Measurements from ENCODE around the gene SLC30A1. TPM values are rescaled to one million over a fixed set of nuclear protein-coding genes. Genes with fewer than 3 reads are reported as not detected.
A peak's percentile ranks its signal among the peaks of the same experiment; 100 is the strongest.

Gene SLC30A1
- total and polyA plus RNA-seq, 2 of the 13 experiments (the other 11 are each of a cell fraction or from before 2014, with no cell fraction given), result 5.9 to 24.4 TPM

DNA sequence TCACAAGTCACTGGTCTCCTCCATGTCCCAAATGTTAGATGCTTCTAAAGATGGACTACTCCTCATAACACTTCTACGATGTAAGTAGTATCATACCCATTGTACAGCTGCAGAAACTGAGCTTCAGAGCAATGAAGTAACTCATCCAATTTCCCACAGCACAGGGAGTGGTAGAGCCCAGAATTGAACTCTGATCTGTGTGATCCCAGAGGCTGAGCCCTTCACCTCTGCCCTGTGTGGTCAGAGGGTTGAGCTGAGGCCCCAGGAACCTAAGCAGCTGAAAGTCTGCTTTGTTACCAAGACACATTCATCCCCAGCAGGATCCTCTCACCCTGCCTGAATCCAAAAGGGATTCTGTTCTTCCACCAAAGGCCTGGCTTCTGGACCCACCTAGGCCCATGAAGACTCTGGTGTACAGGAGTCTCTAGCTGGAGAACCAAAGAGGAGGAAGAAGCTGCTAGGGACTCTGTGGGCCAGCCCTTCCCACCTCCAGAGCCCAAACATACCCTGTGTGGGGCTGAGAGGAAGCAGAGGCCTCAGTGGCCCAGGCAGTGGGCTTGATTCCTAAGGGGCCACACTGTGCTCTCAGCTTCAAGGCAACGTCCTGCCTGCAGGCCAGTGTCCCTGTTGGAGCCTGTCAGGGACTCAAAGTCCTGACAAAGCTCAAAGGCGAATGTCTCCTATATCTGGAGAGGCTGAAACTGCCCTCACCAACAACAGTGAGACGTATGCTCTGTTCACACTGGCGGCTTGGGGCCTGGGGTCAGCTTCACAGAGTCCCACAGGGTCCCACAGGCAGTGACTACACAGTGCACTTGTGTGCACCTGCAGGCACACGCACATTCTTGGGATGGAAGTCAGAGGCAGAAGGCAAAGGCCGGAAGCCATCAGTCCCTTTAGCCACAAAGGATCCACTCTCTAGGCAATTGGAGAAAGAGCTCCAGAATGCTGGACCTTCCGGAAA lies 40.4 kb upstream of the SLC30A1 start (continued):
- TF ChIP-seq, protein P1, sequence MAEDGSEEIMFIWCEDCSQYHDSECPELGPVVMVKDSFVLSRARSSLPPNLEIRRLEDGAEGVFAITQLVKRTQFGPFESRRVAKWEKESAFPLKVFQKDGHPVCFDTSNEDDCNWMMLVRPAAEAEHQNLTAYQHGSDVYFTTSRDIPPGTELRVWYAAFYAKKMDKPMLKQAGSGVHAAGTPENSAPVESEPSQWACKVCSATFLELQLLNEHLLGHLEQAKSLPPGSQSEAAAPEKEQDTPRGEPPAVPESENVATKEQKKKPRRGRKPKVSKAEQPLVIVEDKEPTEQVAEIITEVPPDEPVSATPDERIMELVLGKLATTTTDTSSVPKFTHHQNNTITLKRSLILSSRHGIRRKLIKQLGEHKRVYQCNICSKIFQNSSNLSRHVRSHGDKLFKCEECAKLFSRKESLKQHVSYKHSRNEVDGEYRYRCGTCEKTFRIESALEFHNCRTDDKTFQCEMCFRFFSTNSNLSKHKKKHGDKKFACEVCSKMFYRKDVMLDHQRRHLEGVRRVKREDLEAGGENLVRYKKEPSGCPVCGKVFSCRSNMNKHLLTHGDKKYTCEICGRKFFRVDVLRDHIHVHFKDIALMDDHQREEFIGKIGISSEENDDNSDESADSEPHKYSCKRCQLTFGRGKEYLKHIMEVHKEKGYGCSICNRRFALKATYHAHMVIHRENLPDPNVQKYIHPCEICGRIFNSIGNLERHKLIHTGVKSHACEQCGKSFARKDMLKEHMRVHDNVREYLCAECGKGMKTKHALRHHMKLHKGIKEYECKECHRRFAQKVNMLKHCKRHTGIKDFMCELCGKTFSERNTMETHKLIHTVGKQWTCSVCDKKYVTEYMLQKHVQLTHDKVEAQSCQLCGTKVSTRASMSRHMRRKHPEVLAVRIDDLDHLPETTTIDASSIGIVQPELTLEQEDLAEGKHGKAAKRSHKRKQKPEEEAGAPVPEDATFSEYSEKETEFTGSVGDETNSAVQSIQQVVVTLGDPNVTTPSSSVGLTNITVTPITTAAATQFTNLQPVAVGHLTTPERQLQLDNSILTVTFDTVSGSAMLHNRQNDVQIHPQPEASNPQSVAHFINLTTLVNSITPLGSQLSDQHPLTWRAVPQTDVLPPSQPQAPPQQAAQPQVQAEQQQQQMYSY (CRISPR knock-in tag; IDR thresholded peaks at IDR 0.05), result no peak
- TF ChIP-seq ZNF460 (CRISPR knock-in tag; IDR thresholded peaks at IDR 0.05; ENCODE audit: borderline replicate concordance) (no peak), PCBP1 (IDR thresholded peaks at IDR 0.05; ENCODE audit: borderline replicate concordance, low read depth, low read length) (no peak), ATRX (CRISPR knock-in tag; IDR thresholded peaks at IDR 0.05; ENCODE audit: borderline replicate concordance) (no peak), ZNF207 (IDR thresholded peaks at IDR 0.05; ENCODE audit: borderline replicate concordance) (no peak), CENPX (CRISPR knock-in tag; IDR thresholded peaks at IDR 0.05) (no peak), ZNF577 (CRISPR knock-in tag; IDR thresholded peaks at IDR 0.05; ENCODE audit: borderline replicate concordance, low read depth) (no peak), JARID2 (CRISPR knock-in tag; IDR thresholded peaks at IDR 0.05; ENCODE audit: insufficient replicate concordance) (no peak), ELF4 (CRISPR knock-in tag; IDR thresholded peaks at IDR 0.05; ENCODE audit: borderline replicate concordance) (no peak), JUN (CRISPR knock-in tag; IDR thresholded peaks at IDR 0.05) (no peak), ZNF879 (CRISPR knock-in tag; IDR thresholded peaks at IDR 0.05) (no peak), RCOR2 (CRISPR knock-in tag; IDR thresholded peaks at IDR 0.05) (peak; percentile 100), RBAK (CRISPR knock-in tag; IDR thresholded peaks at IDR 0.05) (peak; percentile 95), MAFF (IDR thresholded peaks at IDR 0.05; ENCODE audit: low read depth, low read length) (no peak), AGO1 (IDR thresholded peaks at IDR 0.05; ENCODE audit: low read depth, low read length, poor library complexity, severe bottlenecking) (no peak), NFRKB (IDR thresholded peaks at IDR 0.05) (no peak), ZSCAN31 (CRISPR knock-in tag; IDR thresholded peaks at IDR 0.05; ENCODE audit: low read depth) (no peak), AHR (CRISPR knock-in tag; IDR thresholded peaks at IDR 0.05) (no peak), SP5 (CRISPR knock-in tag; IDR thresholded peaks at IDR 0.05; ENCODE audit: borderline replicate concordance, low read depth) (no peak; the same call in 1 of the 2 replicates)
- TF ChIP-seq, protein P2, sequence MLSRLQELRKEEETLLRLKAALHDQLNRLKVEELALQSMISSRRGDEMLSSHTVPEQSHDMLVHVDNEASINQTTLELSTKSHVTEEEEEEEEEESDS (CRISPR knock-in tag; IDR thresholded peaks at IDR 0.05; ENCODE audit: borderline replicate concordance), result no peak
- TF ChIP-seq, protein P3, sequence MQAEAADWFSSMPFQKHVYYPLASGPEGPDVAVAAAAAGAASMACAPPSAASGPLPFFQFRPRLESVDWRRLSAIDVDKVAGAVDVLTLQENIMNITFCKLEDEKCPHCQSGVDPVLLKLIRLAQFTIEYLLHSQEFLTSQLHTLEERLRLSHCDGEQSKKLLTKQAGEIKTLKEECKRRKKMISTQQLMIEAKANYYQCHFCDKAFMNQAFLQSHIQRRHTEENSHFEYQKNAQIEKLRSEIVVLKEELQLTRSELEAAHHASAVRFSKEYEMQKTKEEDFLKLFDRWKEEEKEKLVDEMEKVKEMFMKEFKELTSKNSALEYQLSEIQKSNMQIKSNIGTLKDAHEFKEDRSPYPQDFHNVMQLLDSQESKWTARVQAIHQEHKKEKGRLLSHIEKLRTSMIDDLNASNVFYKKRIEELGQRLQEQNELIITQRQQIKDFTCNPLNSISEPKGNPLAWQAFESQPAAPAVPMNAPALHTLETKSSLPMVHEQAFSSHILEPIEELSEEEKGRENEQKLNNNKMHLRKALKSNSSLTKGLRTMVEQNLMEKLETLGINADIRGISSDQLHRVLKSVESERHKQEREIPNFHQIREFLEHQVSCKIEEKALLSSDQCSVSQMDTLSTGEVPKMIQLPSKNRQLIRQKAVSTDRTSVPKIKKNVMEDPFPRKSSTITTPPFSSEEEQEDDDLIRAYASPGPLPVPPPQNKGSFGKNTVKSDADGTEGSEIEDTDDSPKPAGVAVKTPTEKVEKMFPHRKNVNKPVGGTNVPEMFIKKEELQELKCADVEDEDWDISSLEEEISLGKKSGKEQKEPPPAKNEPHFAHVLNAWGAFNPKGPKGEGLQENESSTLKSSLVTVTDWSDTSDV (CRISPR knock-in tag; IDR thresholded peaks at IDR 0.05), result no peak
- TF ChIP-seq, protein P4, sequence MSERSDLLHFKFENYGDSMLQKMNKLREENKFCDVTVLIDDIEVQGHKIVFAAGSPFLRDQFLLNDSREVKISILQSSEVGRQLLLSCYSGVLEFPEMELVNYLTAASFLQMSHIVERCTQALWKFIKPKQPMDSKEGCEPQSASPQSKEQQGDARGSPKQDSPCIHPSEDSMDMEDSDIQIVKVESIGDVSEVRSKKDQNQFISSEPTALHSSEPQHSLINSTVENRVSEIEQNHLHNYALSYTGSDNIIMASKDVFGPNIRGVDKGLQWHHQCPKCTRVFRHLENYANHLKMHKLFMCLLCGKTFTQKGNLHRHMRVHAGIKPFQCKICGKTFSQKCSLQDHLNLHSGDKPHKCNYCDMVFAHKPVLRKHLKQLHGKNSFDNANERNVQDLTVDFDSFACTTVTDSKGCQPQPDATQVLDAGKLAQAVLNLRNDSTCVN (CRISPR knock-in tag; IDR thresholded peaks at IDR 0.05; ENCODE audit: borderline replicate concordance), result no peak

Data from HepG2 (cell line).